NCI-H1436 (cell line): ENCODE measurements around the gene EIF4ENIF1.
"Not testable (repeated sequence)": the region's sequence is repeated elsewhere in the genome, so short reads cannot be mapped to it uniquely, and the experiment has no call there.

ENCODE experiments used
- DNase-seq: peaks from one replicate; lab custom pipeline; 2025; lab: John Stamatoyannopoulos, UW

EIF4ENIF1 gene

GRCh38 chr22:31489632-31490495, at the start of gene EIF4ENIF1:
Gene EIF4ENIF1 (minus strand): TSS chr22:31489842. CDS start chr22:31488718, 1,124 bp downstream.
- DNase-seq: peak; percentile 82

GRCh38 chr22:31538815-31539214, 49.2 kb upstream of the EIF4ENIF1 start:
- no peak for DNase-seq

DNA sequence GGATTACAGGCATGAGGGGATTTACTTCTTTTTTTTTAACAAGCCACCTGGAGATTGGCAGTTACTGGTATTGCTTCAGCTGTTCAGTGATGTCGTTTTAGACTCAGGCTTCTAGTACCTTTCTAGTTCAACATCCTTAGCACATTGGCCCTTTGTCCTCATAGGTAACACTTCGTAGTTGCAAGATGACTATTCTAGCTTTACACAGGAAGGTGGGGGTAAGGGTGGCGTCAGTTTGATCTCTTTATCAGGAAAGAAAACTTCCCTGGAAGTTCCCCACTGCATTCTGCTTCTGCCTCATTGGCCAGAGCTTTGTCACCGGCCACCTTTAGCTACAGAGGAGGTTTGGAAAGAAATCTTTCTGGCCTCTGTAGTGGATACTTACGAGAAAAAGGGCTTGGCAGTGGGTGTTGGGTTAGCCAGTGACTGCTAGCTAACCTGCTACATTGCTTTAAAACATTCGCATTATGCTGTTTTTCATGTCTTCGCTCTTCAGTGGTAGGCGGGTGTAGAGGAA, 47.4 kb upstream of the EIF4ENIF1 start:
- DNase-seq: no peak

- no peak for DNase-seq
Measured at GRCh38 chr22:31533374-31533773, 43.7 kb upstream of the EIF4ENIF1 start.

DNA sequence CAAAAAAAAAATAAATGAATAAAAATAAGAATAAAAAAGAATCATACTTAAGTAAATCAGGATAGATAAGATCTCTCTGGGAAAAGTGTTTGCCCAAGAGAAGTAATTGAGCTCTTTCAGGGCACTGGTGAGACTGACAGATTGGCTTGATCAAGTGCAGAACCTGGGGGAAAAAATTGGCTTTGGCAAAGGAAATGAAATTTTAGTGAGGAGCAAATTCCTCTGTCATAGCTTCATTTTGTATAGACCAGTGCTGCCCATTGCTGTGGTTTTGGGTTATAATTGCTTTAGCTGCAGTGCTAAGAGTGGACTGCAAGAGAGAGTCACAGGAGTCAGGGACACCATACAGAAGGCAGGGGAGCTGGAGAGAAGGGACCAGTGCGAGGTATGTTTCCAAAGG, 42.4 kb upstream of the EIF4ENIF1 start:
- DNase-seq: no peak

- DNase-seq: no peak
Measured at GRCh38 chr22:31530823-31531195, 41.2 kb upstream of the EIF4ENIF1 start.

DNA sequence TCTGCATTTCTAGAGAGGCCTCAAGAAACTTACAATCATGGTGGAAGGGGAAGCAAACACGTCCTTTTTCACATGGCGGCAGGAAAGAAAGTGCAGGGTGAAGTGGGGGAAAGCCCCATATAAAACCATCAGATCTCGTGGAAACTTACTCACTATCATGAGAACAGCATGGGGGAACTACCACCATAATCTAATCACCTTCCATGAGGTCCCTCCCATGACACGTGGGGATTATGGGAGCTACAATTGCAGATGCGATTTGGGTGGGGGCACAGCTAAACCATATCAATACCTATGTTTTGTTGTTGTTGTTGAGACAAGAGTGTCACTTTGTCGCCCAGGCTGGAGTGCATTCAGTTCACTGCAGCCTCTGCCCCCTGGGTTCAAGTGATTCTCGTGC, 36.6 kb upstream of the EIF4ENIF1 start:
- DNase-seq: no peak

GRCh38 chr22:31524132-31524531, 34.5 kb upstream of the EIF4ENIF1 start:
- DNase-seq: not testable (repeated sequence)

- DNase-seq: no peak
Measured at GRCh38 chr22:31520051-31520450, 30.4 kb upstream of the EIF4ENIF1 start.

GRCh38 chr22:31509061-31509762, 19.6 kb upstream of the EIF4ENIF1 start:
- no peak for DNase-seq

- DNase-seq: no peak
Measured at GRCh38 chr22:31508536-31508935, 18.9 kb upstream of the EIF4ENIF1 start.

DNA sequence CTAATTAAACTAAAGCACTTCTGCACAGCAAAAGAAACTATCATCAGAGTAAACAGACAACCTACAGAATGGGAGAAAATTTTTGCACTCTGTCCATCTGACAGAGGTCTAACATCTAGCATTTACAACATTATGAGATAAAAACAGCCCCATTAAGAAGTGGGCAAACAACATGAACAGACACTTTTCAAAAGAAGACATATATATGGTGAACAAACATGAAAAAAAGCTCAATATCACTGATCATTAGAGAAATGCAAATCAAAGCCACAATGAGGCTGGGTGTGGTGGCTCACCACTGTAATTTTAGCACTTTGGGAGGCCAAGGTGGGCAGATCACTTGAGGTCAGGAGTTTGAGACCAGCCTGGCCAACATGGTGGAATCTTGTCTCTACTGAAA, 17.9 kb upstream of the EIF4ENIF1 start:
- not testable (repeated sequence) for DNase-seq

GRCh38 chr22:31504282-31504681, 14.6 kb upstream of the EIF4ENIF1 start:
- no peak for DNase-seq

- no peak for DNase-seq
Measured at GRCh38 chr22:31503211-31503964, 13.7 kb upstream of the EIF4ENIF1 start.

DNA sequence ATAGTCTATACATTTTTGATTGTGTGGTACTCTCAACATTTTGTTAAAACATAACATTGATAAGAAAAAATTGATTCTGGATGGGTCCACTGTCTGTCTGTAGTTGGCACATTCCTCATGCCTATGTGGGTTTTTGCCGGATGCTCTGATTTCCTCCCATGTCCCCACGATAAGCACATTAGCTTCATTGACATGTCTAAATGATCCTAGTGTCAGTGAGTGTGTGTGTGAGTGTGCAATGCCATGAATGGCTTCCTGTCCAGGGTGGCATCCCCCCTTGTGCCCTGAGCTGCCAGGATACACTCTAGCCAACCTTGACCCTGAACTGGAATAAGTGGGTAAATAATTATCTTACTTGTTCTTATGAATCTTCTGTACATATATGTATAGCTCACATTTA, 12.1 kb upstream of the EIF4ENIF1 start:
- DNase-seq: no peak

- DNase-seq: no peak
Measured at GRCh38 chr22:31497148-31497938, 7.7 kb upstream of the EIF4ENIF1 start.

DNA sequence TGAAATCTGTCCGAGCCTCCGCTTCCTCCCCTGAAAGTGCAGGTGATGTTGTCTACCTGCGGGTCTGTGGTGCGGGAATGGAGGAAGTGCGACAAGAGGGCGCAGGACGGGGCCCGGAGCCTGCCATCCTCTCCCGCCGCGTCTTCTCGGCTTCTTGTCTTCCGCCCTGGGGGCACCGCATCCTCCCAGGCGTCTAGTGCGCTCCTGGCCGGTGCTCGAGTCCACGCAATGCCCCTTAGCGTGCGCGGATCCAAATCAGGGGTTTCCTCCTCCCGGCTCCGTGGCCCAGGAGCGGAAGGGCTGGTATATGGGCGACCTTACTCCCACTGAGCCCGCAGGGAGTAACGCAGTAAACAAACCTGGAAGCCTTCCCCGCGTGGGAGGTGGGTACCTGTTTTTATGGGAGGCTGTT, 7.1 kb upstream of the EIF4ENIF1 start:
- DNase-seq: no peak

- peak; percentile 91 for DNase-seq
Measured at GRCh38 chr22:31496007-31496734, 6.5 kb upstream of the EIF4ENIF1 start, which contains the start of gene SFI1. Gene SFI1 (plus strand): TSS chr22:31496536. CDS start chr22:31508285, 11,749 bp downstream.

- no peak for DNase-seq
Measured at GRCh38 chr22:31495343-31495742, 5.7 kb upstream of the EIF4ENIF1 start.

- not testable (repeated sequence) for DNase-seq
Measured at GRCh38 chr22:31493355-31493754, 3.7 kb upstream of the EIF4ENIF1 start.

DNA sequence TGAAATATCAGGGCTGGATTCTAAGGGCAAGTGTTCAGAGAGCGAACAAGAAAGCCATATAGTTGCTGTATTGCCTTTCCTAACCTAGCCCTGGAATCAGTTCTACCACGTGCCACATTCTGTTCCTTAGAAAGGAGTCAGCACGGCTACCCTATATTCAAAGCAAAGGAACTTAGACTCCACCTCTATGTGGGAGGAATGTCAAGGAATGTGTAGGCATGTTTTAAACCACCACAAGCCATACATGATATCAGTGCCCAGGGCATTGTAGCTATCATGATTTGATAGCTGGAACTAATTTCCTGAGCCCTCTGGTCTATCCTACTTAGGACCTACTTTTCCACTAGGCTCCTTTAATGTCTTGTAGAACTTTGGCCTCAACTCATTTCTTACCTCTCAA, 2.5 kb upstream of the EIF4ENIF1 start:
- no peak for DNase-seq
